ENCODE results near the gene SHOC2.

GRCh38 chr10:110972231-110973134 lies 53.1 kb downstream of the SHOC2 start:
- TF ChIP-seq REST (IDR thresholded peaks at IDR 0.05; ENCODE audit: borderline replicate concordance in 1 of 2, low read depth in 1 of 2, low read length in 2 of 2) (no peak), EZH2 (conservative IDR thresholded peaks at IDR 0.05; ENCODE audit: low read depth, low read length) (no peak), KDM1A (CRISPR knock-in tag; IDR thresholded peaks at IDR 0.05) (no peak), PRPF4 (IDR thresholded peaks at IDR 0.05; ENCODE audit: low read depth, low read length, poor library complexity, severe bottlenecking) (no peak), PBX3 (CRISPR knock-in tag; IDR thresholded peaks at IDR 0.05; ENCODE audit: borderline replicate concordance) (no peak)
